ENCODE results near the gene SLAMF9. TPM values are rescaled to one million over a fixed set of nuclear protein-coding genes. Genes with fewer than 3 reads are reported as not detected.
"Not testable (repeated sequence)": the region's sequence is repeated elsewhere in the genome, so short reads cannot be mapped to it uniquely, and the experiment has no call there.

The SLAMF9 gene
- total RNA-seq, 1 donor from 2014 or later: not detected

- intact Hi-C loops (cut with DNase I): no loop called here
- no peak for DNase-seq (ENCODE audit: low spot score)
Observed at GRCh38 chr1:159914252-159915018, 39.6 kb downstream of the SLAMF9 start.

- intact Hi-C loops (cut with DNase I): no loop called here
- no peak for DNase-seq (ENCODE audit: low spot score)
Observed at GRCh38 chr1:159913451-159914192, 40.4 kb downstream of the SLAMF9 start.

- intact Hi-C loops (cut with DNase I): no loop called here
- no peak for DNase-seq (ENCODE audit: low spot score)
Observed at GRCh38 chr1:159911326-159912070, 42.5 kb downstream of the SLAMF9 start.

DNA sequence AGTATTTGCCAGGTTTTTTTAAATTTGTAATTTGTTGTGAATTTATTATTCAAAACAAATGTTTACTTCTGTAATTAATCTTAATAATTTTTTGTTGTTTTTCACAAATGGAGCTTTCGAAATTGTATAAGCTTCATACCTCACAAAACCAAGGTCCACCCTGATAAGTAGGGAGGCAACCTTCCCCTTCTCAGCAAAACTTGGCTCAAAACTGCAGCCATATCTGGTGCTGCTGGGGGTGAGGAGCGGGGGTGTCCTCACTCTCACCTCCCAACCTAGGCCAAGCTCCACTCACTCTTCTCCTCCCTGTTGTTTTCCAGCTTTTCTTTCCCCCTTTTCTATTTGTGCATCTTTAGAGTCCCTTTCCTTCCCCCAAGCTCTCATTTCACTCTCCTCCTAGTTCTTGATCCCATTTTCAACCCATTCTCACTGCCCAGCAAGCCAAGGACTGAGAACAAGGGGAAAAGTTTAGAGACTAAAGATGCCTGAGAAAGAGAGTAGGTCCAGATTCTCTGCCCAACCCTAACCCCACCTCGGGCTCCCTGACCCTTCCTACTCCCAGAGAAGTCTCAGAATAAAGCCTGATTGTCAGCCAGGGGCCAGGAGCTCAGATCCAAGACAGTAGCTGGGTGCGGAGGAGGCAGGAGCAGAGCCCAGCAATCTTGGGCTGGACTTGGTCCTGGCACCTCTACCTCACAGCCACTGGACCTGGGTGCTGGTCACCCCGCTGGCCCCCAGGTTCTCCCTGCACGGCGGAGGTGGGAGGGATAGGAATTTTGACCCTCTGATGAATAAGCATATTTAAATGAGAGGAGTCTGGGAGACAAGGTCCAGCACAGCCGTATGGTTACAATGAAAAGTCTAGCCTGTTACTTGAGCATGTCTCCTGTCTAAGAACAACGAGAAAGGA lies 45.8 kb downstream of the SLAMF9 start:
- peak; percentile 70 for DNase-seq (ENCODE audit: low spot score)
- intact Hi-C loops (cut with DNase I): no loop called here

GRCh38 chr1:159906960-159907359 lies 47.1 kb downstream of the SLAMF9 start:
- intact Hi-C loops (cut with DNase I): no loop called here

DNA sequence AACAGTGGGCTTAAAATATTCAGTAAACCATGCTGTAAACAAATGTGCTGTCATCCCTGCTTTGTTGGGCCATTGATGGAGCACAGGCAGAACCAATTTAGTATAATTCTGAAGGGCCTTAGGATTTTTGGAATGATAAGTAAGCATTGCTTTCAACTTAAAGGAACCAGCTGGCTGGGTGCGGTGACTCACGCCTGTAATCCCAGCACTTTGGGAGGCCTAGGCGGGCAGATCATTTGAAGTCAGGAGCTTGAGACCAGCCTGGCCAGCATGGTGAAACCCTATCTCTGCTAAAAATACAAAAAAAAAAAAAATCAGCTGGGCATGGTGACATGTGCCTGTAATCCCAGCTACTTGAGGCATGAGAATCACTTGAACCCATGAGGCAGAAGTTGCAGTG lies 50.0 kb downstream of the SLAMF9 start:
- intact Hi-C loops (cut with DNase I); DNase-seq (ENCODE audit: low spot score): not testable (repeated sequence)

More at GRCh38 chr1:159906960-159907359, 47.1 kb downstream of the SLAMF9 start:
- no peak for DNase-seq (ENCODE audit: low spot score)

- intact Hi-C loops (cut with DNase I): no loop called here
- DNase-seq (ENCODE audit: low spot score): peak; percentile 33
Observed at GRCh38 chr1:159902541-159902940, 51.5 kb downstream of the SLAMF9 start.

Other genes with a start within 250 kb of the SLAMF9 start
- not detected for gene CRP, start 239.6 kb downstream of the SLAMF9 start, total RNA-seq
- 12.7 TPM for gene DUSP23, start 173.3 kb downstream of the SLAMF9 start, total RNA-seq
- gene FCRL6, start 151.9 kb downstream of the SLAMF9 start, total RNA-seq: 0.16 TPM
- 1.5 TPM for gene SLAMF8, start 127.4 kb downstream of the SLAMF9 start, total RNA-seq
- not detected for gene VSIG8, start 91.6 kb downstream of the SLAMF9 start, total RNA-seq
- gene CFAP45, start 54.1 kb downstream of the SLAMF9 start, total RNA-seq: 0.32 TPM
- gene TAGLN2, start 28.7 kb downstream of the SLAMF9 start, total RNA-seq: 103 TPM
- not detected for gene IGSF9, start 8.6 kb downstream of the SLAMF9 start, total RNA-seq
- gene PIGM, start 77.8 kb upstream of the SLAMF9 start, total RNA-seq: 2.3 TPM
- 0.05 TPM for gene KCNJ10, start 115.9 kb upstream of the SLAMF9 start, total RNA-seq
- gene KCNJ9, start 127.3 kb upstream of the SLAMF9 start, total RNA-seq: not detected
- 29.7 TPM for gene IGSF8, start 144.4 kb upstream of the SLAMF9 start, total RNA-seq
- gene ATP1A2, start 161.5 kb upstream of the SLAMF9 start, total RNA-seq: 147 TPM
- gene ATP1A4, start 197.4 kb upstream of the SLAMF9 start, total RNA-seq: 1.0 TPM
- 57.8 TPM for gene CASQ1, start 236.3 kb upstream of the SLAMF9 start, total RNA-seq